ENCODE measurements around the gene USP44. TPM values are rescaled to one million over a fixed set of nuclear protein-coding genes. Genes with fewer than 3 reads are reported as not detected.
A peak's percentile ranks its signal among the peaks of the same experiment; 100 is the strongest.

The USP44 gene
- total RNA-seq, 3 donors from 2014 or later: 3.7 to 8.2 (median 3.9) TPM

GRCh38 chr12:95591731-95592130 lies 40.5 kb upstream of the USP44 start:
- no peaks in the 10 kb centered on the region for H3K36me3 ChIP-seq

GRCh38 chr12:95590775-95591174 lies 39.5 kb upstream of the USP44 start:
- no peak for DNase-seq (ENCODE audit: low spot score in 2 of 2)
- intact Hi-C loops (cut with DNase I; ENCODE audit: low total_unique reads): no loop called here

More at GRCh38 chr12:95591731-95592130, 40.5 kb upstream of the USP44 start:
- Histone ChIP-seq H3K4me1 (no peaks in the 10 kb centered on the region), H3K9me3 (no peaks in the 10 kb centered on the region), H3K27ac (no peak overlapping the region), H3K4me3 (no peak overlapping the region), H3K27me3 (no peaks in the 10 kb centered on the region)
- TF ChIP-seq POLR2AphosphoS5 (IDR thresholded peaks at IDR 0.05) (no peak), POLR2A (IDR thresholded peaks at IDR 0.05) (no peak), CTCF (IDR thresholded peaks at IDR 0.05) (no peak)
- intact Hi-C loops (cut with DNase I; ENCODE audit: low total_unique reads): no loop called here
- DNase-seq (ENCODE audit: low spot score in 2 of 2): no peak

DNA sequence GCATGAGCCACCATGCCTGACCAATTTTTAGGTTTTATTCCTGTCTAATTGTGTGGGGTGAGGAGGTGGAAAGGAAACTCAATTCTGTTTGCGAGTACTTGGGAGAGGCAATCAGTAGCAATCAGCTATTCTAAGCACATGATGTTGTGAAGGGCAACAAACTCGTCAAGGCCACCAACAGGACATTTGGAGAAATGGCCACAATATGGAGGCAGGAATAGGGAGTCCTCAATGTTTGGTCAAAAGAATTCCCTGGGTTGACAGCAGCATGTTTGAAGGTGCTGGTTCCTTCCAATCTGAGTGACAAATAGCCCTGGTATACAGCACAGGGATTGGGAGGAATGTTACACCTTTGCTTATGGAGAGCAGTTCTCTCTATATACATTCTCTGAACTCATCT lies 32.7 kb upstream of the USP44 start:
- H3K27ac ChIP-seq: no peak overlapping the region
- no peaks in the 10 kb centered on the region for H3K9me3 ChIP-seq
- DNase-seq (ENCODE audit: low spot score in 2 of 2): no peak
- H3K27me3 ChIP-seq: no peaks in the 10 kb centered on the region
- no peaks in the 10 kb centered on the region for H3K4me1 ChIP-seq
- no peak overlapping the region for H3K4me3 ChIP-seq
- TF ChIP-seq POLR2AphosphoS5 (IDR thresholded peaks at IDR 0.05) (no peak), POLR2A (IDR thresholded peaks at IDR 0.05) (no peak), CTCF (IDR thresholded peaks at IDR 0.05) (no peak)
- no peaks in the 10 kb centered on the region for H3K36me3 ChIP-seq
- intact Hi-C loops (cut with DNase I; ENCODE audit: low total_unique reads): no loop called here

More at GRCh38 chr12:95590775-95591174, 39.5 kb upstream of the USP44 start:
- no peaks in the 10 kb centered on the region for H3K9me3 ChIP-seq
- H3K4me3 ChIP-seq: no peak overlapping the region
- no peak for TF ChIP-seq POLR2AphosphoS5 (IDR thresholded peaks at IDR 0.05)
- TF ChIP-seq POLR2A (IDR thresholded peaks at IDR 0.05): no peak
- TF ChIP-seq CTCF (IDR thresholded peaks at IDR 0.05): no peak
- H3K4me1 ChIP-seq: no peaks in the 10 kb centered on the region
- H3K36me3 ChIP-seq: no peaks in the 10 kb centered on the region
- H3K27ac ChIP-seq: no peak overlapping the region
- no peaks in the 10 kb centered on the region for H3K27me3 ChIP-seq

DNA sequence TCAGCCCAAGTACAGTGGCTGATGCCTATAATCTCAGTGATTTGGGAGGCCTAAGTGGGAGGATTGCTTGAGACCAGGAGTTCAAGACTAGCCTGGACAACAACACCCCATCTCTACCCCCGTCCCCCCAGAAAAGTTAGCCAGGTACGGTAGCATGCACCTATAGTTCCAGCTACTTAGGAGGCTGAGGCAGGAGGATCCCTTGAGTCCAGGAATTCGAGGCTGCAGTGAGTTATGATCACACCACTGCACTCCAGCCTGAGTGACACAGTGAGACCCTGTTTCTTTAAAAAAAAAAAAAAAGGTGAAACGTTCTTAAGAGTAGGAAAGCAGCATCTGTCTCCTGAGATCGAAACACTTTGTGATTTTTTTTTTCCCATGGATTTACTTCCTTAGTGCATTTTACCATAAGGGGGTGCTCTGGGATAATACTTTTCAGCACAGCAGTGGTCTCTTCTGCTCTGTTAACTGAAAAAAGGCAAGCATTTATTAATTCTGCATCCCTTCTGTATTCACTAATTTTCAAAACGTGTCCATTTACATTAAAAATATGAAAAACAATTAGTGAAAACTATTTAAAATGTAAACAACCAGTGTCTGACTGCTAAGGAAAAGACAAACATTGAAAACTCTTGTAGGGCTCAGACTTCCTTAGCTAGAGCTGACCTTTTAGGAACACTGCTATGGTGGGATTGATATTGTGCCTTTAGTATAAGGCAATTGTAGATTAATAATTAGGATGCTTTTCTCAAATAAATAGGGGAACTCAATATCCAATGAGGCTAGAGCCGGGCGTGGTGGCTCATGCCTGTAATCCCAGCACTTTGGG lies 31.2 kb upstream of the USP44 start:
- no peak for DNase-seq (ENCODE audit: low spot score in 2 of 2)
- H3K27me3 ChIP-seq: no peaks in the 10 kb centered on the region
- intact Hi-C loops (cut with DNase I; ENCODE audit: low total_unique reads): no loop called here
- no peaks in the 10 kb centered on the region for H3K36me3 ChIP-seq
- no peaks in the 10 kb centered on the region for H3K4me1 ChIP-seq
- no peaks in the 10 kb centered on the region for H3K9me3 ChIP-seq
- peak in 2 of 3 donors; percentile 42 to 45 for TF ChIP-seq CTCF (IDR thresholded peaks at IDR 0.05)
- no peak for TF ChIP-seq POLR2A (IDR thresholded peaks at IDR 0.05)
- no peak for TF ChIP-seq POLR2AphosphoS5 (IDR thresholded peaks at IDR 0.05)
- H3K4me3 ChIP-seq: no peak overlapping the region
- H3K27ac ChIP-seq: no peak overlapping the region

- Histone ChIP-seq H3K9me3 (no peaks in the 10 kb centered on the region), H3K4me1 (no peaks in the 10 kb centered on the region), H3K27me3 (no peaks in the 10 kb centered on the region), H3K27ac (no peak overlapping the region), H3K36me3 (no peaks in the 10 kb centered on the region), H3K4me3 (no peak overlapping the region)
- intact Hi-C loops (cut with DNase I; ENCODE audit: low total_unique reads): no loop called here
- no peak for DNase-seq (ENCODE audit: low spot score in 2 of 2)
- TF ChIP-seq POLR2AphosphoS5 (IDR thresholded peaks at IDR 0.05) (no peak), CTCF (IDR thresholded peaks at IDR 0.05) (no peak), POLR2A (IDR thresholded peaks at IDR 0.05) (no peak)
Measured at GRCh38 chr12:95577820-95578219, 26.5 kb upstream of the USP44 start.

Data from breast epithelium (tissue), 4 donors.